ENCODE measurements around the gene ZBBX.

The ZBBX gene

DNA sequence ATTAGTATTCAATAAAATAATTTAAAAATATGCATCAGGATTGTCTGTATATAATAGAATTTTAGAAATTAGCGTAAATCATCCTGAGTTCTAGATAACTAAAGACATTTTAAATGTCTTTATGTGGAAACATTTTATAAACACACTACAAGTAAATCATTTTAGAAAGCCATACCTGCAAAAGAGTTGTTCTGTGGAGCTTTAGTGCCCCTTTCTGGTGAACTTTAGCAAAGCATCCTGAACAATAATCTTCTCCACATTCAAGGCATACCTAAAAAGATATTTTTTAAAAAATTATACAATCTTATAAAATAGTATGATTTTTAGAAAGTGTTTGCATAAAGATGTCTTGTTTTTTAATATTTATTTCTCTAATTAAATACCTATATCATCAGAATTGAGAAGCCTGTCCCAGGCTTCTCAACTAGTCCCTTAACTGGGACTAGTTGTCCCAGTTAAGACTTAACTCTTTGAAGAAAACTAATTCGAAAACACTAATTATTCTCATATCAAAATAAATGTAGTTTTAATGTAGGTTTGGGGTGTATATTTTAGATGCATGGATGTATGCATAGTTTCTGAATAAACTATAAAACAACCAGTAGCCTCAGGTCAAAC, 29.7 kb downstream of the ZBBX start:
- peak; percentile 28 for TF ChIP-seq CTCF (IDR thresholded peaks at IDR 0.05; ENCODE audit: extremely low read depth, missing control alignments)
- DNase-seq (ENCODE audit: low spot score) = peak; percentile 3

DNA sequence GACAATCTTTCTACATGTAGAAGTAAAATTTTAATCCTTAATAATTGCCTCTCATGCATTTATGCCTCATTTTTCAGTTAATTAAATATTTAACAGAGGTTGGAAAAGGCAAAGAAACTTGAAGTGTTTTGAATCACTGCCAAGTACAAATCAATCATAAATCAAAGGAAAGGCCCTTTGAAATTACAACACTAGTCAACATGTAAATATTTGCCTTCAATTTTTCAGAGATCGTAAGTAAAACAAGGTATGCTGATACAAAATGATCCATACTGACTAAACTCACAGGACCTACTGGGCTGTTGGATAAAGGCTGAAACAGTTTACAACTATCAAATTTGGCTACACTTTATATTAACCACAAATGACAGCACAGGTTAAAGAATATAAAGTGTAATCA, 33.9 kb downstream of the ZBBX start:
- TF ChIP-seq CTCF (IDR thresholded peaks at IDR 0.05; ENCODE audit: extremely low read depth, missing control alignments) = no peak
- DNase-seq (ENCODE audit: low spot score) = no peak

- DNase-seq (ENCODE audit: low spot score) = no peak
- TF ChIP-seq CTCF (IDR thresholded peaks at IDR 0.05; ENCODE audit: extremely low read depth, missing control alignments) = no peak
Measured at GRCh38 chr3:167330993-167331785, 48.9 kb downstream of the ZBBX start.

DNA sequence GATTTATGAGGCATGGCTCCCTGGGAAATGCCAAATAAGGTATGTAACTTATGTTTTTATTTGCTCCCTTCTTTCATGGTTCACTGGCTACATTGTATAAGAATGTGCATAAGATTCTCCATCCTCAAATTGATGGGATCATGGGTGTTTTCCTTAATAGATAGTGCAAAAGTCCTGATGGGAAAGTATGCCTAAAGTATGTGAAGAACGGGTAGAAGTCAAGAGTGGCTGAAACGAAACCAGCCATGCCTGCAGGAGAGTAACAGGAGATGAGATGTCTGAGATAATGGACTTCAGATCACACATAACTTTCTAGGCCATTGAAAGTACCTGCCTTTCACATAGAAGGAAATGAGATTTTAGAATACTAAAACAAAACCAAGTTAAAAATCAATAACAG, 56.5 kb downstream of the ZBBX start:
- TF ChIP-seq CTCF (IDR thresholded peaks at IDR 0.05; ENCODE audit: extremely low read depth, missing control alignments) = no peak
- DNase-seq (ENCODE audit: low spot score) = no peak

DNA sequence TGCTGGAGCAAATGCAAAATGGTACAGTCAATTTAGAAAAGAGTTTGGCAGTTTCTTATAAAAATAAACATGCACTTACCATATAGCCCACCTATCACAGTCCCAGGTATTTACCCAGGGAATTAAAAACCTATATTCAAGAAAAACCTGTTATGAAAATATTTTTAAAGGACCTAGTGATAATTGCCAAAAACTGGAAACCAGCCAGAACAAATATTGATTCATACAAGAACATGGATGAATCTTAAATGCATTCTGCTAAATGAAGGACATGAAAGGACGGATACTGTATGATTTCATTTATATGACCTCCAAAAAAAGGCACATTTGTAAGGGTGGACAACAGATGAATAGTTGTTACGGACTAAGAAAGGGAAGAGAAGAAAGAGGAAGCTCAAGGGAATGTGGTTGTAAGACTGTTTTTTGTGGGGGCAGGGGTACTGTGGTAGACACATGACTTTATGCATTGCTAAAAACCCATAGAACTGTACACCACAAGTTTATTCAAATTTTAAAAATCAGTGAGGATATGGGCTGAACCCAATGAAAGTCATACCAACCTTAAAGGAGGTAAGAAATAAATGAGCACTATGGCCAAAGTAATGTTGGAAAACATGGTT, 61.0 kb downstream of the ZBBX start:
- no peak for TF ChIP-seq CTCF (IDR thresholded peaks at IDR 0.05; ENCODE audit: extremely low read depth, missing control alignments)
- no peak for DNase-seq (ENCODE audit: low spot score)

- TF ChIP-seq CTCF (IDR thresholded peaks at IDR 0.05; ENCODE audit: extremely low read depth, missing control alignments) = no peak
- DNase-seq (ENCODE audit: low spot score) = no peak
Measured at GRCh38 chr3:167318306-167318705, 61.8 kb downstream of the ZBBX start.

- DNase-seq (ENCODE audit: low spot score) = no peak
Measured at GRCh38 chr3:167306319-167306718, 73.8 kb downstream of the ZBBX start.

More at GRCh38 chr3:167306319-167306718, 73.8 kb downstream of the ZBBX start:
- TF ChIP-seq CTCF (IDR thresholded peaks at IDR 0.05; ENCODE audit: extremely low read depth, missing control alignments) = no peak
